Endometrium (tissue), 2 donors: ENCODE data around the gene RIT1.

Experiments used
- FAIRE-seq: peaks from 2 replicates; lab custom pipeline; 2012; peaks lifted over from hg19 to GRCh38; lab: Jason Lieb, UNC
- donor health status: control.
- donor health status: control.

RIT1 gene

DNA sequence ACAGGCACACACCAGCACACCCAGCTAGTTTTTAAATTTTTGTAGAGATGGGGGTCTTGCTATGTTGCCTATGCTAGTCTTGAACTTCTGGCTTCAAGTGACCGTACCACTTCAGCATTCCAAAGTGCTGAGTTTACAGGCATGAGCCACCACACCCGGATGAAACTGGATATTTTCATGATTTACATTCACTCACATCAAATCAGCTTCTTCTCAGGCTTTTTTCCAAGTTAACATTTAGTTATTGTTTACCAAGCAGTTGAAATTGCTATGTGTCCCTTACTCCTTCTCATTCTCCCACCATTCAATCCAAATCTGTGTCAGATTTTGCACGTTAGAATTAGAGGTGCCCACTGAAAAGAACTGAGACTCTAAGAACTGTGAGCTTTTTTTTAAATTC lies 18.4 kb downstream of the RIT1 start:
- no peak for FAIRE-seq

DNA sequence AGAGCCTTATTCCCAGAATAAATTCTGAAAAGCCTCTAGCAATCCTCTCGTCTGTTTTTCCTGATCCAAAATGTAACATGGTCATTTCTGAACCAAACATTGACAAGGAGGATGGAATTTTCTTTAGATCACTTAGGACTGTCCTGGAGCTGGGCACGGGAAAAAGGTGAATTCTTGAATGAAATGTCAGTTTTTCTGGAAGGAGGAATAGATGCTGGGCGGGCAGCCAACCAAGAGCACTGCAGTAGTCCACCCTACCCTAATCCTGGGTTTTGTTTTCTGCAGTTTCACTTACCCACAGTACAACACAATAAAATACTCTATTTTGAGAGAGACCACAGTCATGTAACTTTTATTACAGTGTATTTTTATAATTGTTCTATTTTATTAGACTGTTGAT lies 20.9 kb downstream of the RIT1 start:
- FAIRE-seq, result no peak

DNA sequence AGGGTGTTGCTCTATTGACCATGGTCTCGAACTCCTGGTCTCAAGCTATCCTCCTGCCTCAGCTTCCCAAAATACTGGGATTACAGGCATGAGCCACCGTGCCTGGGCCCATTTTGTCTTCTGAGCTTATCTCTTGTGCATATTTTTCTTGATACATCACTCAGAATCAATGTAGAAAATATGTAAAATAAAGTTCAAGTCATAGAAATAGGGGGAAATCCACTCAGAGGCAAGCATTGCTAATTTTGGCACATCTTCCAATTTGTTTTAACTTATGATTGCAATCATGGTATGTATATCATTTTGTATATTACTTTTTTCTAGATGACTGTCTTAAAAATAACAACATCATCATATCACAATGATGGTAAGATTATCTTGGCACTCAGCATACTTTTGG lies 21.6 kb downstream of the RIT1 start:
- no peak for FAIRE-seq

DNA sequence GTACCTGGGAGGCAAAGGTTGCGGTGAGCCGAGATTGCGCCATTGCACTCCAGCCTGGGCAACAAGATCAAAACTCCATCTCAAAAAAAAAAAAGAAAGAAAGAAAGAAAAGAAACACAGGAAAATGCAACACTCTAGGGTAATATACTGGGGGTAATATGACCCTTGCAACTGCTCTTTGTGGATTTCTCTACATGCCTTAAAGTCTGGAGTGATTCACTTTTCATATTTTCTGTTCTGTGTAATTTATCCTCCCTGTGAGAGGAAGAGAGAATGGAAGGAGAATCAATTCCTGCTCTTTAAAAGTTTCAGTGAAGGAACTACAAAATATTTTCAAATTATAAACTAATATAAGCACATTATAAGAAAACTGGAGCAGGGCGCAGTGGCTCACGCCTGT lies 22.7 kb downstream of the RIT1 start:
- no peak for FAIRE-seq

DNA sequence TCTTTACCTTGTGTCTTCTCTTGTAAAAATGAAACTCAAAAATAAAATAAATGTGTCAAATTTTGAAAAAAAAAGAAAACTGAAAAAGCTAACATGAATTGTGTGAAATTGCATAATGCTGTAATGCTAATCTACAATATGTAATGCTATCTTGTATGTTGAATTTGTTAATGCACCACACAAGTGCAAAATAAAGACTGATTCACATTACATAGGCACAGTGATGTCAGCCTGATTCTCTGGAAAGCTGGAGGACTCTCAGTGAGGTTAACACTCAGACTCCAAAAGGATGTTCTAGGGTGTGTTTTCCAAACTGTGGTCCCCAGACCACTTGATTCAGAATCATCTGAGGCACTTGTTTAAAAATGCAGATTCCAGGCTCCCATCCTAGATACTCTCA lies 26.2 kb downstream of the RIT1 start:
- no peak for FAIRE-seq

DNA sequence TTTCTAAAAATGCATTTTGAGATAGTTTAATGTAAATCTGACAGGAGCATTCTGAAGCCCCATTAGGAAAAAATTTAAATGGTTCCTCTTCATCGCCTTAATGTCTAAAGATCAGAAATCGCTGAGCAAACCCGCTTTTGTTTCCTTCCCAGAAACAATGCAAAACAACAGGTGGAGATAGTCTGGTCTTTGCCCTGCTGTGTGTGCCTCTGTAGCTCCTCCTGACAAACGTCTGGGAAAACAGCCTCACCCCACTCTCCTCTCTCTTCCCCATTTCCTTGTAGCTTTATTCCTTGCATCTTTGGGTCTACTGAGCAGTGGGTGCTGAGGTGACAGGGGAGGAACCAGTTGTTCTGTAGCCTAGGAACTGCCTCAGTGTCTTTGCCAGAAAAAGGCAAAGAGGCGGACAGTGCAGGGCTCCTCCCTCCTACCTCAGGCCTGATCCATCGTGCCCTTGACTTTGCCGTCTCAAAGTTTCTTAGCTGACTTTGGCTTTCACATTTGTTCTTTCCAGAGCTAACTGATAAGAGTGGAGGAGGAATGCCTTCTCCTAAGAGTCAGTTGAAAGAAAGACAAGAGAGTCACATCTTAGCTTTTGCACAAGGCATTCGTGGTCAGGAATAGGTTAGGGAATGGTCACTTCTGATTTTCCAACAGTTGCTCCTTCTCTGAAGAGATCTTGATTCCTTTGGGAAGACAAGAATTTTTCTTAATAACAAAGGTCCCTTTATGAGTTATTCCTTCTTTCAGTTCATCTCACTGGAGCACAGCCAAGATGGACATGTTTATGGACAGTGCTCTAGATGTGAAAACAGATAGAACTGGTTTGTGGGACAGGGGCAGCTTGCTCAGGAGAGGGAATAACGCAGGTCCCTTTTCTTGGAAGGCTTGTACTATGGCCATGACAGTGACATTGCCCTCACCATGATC lies 26.9 kb downstream of the RIT1 start:
- FAIRE-seq, result no peak

DNA sequence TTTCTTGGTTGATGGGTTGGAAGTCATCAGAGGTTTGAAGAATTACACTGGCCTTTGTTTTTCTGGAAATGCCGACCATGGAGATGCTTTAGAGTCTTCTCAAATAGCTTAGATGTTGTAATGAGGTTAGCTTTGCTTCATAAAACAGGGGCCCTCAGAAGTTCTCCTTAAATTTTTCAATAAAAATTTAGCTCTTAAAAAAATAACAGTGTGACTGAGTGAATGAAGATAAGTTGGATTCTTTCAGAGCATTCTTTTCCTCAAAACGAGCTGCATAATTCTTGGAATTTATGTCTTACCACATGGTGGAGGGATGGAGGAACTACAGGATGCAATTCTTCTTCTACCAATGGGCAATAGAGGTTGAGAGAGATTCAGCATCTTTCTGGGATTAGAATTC lies 28.4 kb downstream of the RIT1 start:
- FAIRE-seq, result no peak

DNA sequence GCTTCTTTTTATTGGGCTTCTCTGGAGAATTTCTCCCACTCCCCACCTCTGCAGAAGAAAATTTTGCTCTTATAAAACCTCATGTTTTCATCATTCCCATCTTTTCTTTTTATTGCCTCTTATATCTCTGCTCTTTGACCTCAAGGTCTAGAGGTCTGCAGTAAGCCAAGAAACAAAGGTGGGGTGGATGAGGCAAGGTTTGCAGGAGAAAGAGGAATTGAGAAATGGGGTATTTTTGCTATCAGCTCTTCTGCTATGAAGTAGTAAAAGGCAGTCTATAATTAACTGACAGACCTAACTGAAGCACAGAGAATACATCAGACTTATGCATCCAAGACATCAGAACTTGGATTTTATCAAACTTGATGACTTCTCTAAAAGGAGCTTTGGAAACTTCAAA lies 28.9 kb downstream of the RIT1 start:
- FAIRE-seq, result no peak

DNA sequence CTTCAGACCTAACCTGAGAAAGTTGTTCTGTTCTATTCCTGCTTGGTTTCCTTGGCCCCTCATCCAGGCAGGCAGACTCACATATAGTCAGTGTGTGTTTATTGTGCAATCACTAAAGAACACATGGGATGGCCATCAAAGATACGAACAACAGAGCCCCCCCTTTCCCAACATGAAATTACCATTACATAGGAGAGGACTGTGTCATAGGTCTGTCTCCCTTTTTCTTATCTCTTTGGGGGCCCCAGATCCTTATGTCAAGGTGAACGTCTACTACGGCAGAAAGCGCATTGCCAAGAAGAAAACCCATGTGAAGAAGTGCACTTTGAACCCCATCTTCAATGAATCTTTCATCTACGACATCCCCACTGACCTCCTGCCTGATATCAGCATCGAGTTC lies 30.2 kb downstream of the RIT1 start:
- FAIRE-seq, result no peak

DNA sequence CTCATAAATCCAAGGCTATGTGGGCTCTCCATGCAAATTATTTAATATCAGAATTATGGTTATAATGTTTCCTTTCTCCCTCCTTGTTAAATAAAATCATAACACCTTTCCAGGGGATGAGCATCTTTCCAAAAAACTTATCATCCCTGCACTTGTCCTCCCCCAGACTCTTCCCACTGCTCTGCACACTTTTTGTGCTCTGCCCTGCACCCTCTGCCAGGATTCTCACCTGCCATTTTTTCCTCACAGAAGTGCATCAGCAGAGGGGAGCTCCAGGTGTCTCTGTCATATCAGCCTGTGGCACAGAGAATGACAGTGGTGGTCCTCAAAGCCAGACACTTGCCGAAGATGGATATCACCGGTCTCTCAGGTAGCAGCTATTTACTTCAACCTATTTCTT lies 30.9 kb downstream of the RIT1 start:
- no peak for FAIRE-seq

DNA sequence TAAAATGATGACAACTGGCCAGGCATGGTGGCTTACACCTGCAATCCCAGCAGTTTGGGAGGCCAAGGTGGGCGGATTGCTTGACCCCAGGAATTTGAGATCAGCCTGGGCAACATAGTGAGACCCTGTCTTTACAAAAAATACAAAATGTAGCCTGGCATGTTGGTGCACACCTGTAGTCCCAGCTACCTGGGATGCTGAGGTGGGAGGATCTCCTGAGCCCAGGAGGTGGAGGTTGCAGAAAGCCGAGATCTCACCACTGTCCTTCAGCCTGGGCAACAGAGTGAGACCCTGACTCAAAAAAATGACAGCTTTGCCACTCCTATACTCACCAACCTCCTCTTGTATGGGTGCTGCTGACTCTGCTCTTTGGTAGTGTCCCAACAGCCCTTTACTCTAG lies 33.2 kb downstream of the RIT1 start:
- FAIRE-seq, result no peak

DNA sequence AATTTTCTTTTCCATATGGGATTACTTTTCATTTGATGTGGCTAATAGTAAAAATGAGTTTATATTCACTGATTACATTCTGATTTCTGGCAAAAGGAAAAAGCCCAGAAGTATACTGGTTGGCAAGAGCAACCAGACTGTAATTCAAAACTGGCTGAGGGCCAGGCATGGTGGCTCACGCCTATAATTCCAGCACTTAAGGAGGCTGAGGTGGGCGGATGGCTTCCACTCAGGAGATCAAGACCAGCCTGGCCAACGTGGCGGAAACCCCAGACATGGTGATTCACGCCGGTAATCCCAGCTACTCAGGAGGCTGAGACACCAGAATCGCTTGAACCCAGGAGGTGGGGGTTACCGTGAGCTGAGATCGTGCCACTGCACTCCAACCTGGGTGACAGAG lies 37.3 kb downstream of the RIT1 start:
- FAIRE-seq, result no peak

DNA sequence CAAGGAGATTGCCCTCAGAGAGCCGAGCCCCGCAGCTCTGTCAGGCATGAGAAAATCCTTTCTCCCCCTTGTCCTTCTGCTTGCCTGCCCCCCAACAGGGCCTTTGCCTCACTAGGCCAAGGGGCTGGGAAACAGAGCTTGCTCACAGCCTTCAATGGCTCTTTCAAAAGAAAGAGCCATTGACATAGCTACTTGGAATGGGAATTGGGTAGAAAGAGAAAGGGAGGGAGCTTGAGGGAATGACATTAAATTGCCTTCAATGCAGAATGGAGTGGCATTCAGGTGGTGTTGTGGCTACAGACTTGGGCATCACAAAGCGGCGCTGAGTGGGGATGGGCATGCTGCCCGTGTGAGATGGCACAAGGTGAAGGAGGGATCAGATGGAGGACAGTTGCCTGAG lies 38.6 kb downstream of the RIT1 start:
- no peak for FAIRE-seq

DNA sequence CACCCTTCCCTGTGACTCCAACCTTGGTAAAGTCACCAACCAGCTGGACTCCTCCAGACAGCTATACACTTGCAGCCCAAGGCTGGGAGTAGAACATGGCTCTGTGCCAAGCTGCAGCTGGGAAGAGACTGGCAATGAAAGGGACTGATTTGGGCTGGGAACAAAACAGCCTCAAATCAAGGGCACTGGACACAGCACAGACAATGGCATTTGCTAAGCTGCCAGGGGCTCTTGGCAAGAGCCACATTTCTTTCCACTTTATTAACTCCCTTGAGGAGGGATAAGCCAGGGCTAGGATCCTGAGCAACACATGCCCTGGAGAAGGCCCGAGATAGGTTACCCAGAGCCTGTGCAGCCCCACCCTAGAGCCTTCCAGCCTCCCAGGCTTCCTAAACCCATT lies 39.8 kb downstream of the RIT1 start:
- FAIRE-seq, result no peak

DNA sequence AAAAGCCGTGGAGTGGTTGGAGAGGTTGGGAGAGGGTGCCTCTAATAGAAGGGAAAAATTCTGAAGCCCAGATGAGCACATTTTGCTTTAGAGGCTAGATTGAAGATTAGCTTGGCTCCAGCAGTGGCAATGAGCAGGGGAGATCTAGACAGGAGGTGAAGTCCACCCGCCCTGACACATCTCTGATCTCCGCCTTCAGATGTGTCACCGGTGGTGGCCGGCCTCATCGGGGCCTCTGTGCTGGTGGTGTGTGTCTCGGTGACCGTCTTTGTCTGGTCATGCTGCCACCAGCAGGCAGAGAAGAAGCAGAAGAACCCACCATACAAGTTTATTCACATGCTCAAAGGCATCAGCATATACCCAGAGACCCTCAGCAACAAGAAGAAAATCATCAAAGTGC lies 43.4 kb downstream of the RIT1 start:
- no peak for FAIRE-seq

DNA sequence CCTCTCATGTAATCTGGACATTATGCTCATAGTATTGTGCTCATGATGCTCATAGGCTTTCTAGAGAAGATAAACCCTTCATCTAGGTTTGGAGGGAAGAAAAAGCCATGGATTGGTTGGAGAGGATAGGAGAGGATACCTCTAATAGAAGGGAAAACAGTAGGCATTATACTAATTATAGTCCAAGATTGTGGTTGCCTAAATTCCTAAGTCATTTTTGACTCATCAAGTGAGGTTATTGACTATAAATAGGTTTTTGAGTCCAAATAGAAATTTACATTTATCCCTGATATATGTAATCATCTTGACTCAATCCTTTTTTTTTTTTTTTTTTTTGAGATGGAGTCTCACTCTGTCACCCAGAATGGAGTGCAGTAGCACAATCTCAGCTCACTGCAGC lies 46.8 kb downstream of the RIT1 start:
- FAIRE-seq, result no peak

DNA sequence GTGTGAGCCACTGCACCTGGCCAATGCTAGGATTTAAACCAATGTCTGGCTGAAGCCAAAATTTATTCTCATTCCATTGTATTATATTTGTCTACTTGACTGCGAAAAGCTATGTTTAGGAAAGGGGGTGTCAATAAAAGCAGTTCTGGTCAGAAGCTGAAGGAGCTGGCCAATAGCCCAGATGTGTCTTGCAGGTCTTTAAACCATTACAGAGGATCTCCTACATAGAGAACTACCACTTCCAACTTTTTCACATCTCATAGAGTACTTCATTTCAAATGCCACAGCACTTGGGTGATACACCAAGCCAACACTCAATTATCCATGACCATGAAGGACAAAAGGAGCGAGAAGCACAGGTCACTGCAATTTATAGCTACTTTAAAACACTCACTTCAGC lies 49.3 kb downstream of the RIT1 start:
- no peak for FAIRE-seq

DNA sequence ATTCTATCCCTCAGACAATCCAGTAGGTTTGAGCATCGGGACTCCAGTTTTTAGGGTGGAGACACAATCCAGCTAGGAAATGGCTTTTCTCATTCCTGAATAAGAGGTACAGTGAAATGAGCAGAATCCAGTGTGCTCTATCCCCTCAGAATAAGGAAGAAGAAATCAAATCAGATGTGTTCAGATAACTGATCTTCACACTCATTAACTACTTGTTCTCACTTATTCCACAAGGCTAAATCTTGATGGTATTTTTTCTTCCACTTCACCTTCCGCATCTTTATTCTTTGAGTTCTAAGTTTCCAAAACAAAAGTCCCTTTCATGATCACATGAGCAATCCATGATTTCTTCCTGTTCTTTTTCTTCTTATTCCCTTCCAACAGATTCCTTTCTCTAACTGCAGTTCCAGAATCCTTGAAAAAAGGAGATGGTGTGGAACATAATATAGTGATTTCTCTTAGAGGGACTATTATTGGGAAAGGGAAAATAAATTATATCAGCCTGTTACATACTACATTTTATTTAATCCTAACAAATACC lies 50.1 kb downstream of the RIT1 start:
- no peak for FAIRE-seq

DNA sequence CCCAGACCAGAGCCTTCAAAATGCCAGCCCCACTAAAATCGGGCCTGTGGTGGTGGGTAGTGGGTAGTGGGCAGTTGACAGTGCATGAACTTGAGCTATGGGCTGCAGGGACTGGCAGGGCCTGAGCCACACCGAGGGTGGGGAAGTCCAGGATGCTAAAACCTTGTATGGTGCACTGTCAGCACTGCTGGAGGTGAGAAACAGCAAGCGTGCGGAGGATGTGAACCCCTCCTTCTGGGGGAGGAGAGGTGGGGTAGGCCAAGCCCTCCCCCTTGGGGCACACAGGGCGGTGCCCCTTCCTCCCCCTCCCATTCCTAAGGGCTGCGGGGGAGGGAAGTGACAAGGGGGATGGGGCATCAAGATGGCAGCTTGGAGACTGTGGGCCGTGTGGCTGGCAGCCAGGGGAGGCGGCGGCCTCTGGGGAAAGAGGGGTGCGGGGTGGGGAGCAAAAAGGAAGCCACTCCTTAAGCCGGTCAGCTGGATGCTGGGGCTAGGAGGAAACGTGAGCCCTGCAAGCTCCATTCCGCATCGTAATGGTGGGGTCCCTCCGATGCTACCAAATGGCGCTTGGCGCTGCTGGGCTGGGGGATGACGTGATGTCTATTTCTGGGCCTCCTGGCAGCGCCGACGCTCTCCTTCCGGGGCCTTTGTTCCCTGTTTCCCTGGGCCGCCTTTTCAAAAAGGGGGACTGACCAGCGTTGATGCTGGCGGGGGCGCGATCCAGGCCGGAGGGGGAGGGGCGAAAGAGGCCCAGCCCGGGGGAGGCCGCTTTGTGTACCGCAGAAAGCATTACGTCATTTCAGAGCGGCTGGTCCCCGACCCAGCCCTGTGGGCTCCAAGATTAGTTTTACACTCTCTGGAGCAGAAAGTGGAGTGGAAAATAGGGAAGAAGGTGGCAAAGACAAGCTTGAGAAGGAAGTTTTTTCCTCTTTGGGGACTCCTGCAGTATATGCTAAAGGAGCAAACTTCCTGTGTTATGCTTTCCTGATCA lies 51.0 kb downstream of the RIT1 start:
- no peak for FAIRE-seq

DNA sequence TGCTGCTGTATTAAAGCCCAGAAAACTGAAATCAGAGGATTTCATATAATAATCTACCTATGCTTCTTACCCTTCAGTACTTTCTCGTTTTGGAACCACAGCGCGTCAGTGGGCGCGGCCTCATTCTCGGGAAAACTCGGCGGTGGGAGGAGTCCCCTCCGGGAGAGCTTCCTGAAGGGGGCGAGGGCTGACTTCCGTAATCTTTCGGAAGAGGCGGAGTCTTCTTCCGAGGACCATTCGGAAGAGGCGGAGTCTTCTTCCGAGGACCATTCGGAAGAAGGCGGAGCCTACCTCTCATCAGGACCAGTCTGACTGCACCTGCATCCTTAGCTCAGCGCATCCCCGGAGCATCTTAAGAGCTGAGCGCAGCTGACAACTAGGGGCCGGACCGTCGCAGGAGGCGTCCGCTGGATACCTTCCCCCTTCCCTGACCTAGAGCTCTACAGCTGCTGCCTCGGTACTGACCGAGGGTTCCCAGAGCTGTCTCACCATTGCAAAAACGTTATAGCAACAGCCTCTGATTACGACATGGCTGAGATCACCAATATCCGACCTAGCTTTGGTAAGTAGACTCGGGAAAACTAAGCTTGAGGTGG lies 51.8 kb downstream of the RIT1 start, which contains the start of gene SYT11:
TSS of gene SYT11 (plus strand) at position 334 of the 596 bp plus-strand sequence. CDS start at position 529, 195 bp downstream.
- FAIRE-seq, result peak; percentile 97

DNA sequence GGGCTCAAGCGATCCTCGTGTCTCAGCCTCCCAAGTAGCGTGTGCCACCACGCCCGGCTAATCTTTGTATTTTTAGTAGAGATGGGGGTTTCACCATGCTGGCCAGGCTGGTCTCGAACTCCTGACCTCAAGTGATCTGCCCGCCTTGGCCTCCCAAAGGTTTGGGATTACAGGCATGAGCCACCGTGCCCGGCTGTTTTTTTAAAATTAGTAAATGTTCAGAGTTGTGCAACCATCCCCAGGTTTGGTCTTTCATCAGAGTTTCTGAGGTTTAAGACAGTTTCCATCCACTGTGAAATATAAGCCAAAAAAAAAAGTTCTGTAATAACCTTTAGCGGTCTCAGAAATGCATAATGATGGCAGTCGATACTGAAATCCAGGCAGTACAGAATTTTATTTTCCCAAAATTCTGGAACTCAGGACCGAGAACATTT lies 52.3 kb downstream of the RIT1 start:
- FAIRE-seq, result no peak
